A673 (cell line): ENCODE measurements around the gene TRPM3. TPM values are rescaled to one million over a fixed set of nuclear protein-coding genes. Genes with fewer than 3 reads are reported as not detected.

Experiments used
- BruUV-seq: library from RNA; stranded (reverse); fragments of 400-500 nt; replicated peaks from 2 replicates; lab custom pipeline; 2021; lab: Mats Ljungman, UMichigan
- CTCF ChIA-PET: fragments of 300-600 bp; sonication (Branson Sonifier 250); formaldehyde crosslinking; loops from one replicate; lab custom pipeline; 2022; ENCODE audit warnings: antibody characterized with exemption; lab: Charles Lee
- POLR2A ChIA-PET: fragments of 300-600 bp; sonication (Branson Sonifier 250); formaldehyde crosslinking; loops from one replicate; lab custom pipeline; 2022; ENCODE audit warnings: antibody characterized with exemption; ENCODE audit not compliant: low non-redundant PET; lab: Charles Lee
- DNase-seq: peaks from one replicate; pipeline ENCODE4 v3.0.0-alpha.2; 2015; ENCODE audit warnings: low spot score
- H3K27ac ChIP-seq: fragments of 200-600 bp; sonication (generic); 2 replicates; pipeline ENCODE4 v1.5.1; 2016; ENCODE audit warnings: mixed run types, low read depth, mild to moderate bottlenecking, mixed read lengths, antibody characterized with exemption, low read length; ENCODE audit not compliant: poor library complexity, severe bottlenecking
- H3K27me3 ChIP-seq: fragments of 200-600 bp; sonication (generic); replicated peaks from 2 replicates; pipeline ENCODE4 v1.6.1; 2017; ENCODE audit warnings: mixed run types, low read depth, mild to moderate bottlenecking, mixed read lengths, antibody characterized with exemption, low read length; ENCODE audit not compliant: insufficient read depth, poor library complexity
- H3K36me3 ChIP-seq: fragments of 200-600 bp; sonication (generic); 2 replicates; pipeline ENCODE4 v1.6.1; 2016; ENCODE audit warnings: mixed run types, mild to moderate bottlenecking, mixed read lengths, antibody characterized with exemption, low read length; ENCODE audit not compliant: insufficient read depth, poor library complexity, severe bottlenecking
- H3K4me1 ChIP-seq: fragments of 200-600 bp; sonication (generic); 2 replicates; pipeline ENCODE4 v1.6.1; 2017; ENCODE audit warnings: mixed run types, mild to moderate bottlenecking, mixed read lengths, antibody characterized with exemption, low read length; ENCODE audit not compliant: insufficient read depth, poor library complexity, severe bottlenecking
- H3K4me3 ChIP-seq: fragments of 200-600 bp; sonication (generic); 2 replicates; pipeline ENCODE4 v1.5.1; 2016; ENCODE audit warnings: low read depth, mixed run types, mild to moderate bottlenecking, mixed read lengths, low read length; ENCODE audit not compliant: poor library complexity, severe bottlenecking
- H3K9me3 ChIP-seq: fragments of 200-600 bp; sonication (generic); 2 replicates; pipeline ENCODE4 v1.6.1; 2016; ENCODE audit warnings: mixed run types, low read depth, mild to moderate bottlenecking, mixed read lengths, antibody characterized with exemption, low read length; ENCODE audit not compliant: poor library complexity, severe bottlenecking
- CTCF ChIP-seq: fragments of 300-800, 200-600 bp; sonication (generic); conservative IDR thresholded peaks from 2 replicates; pipeline ENCODE4 v1.5.1; 2017; ENCODE audit warnings: low read depth, mild to moderate bottlenecking, antibody characterized with exemption, low read length, moderate library complexity, mixed read lengths
- EZH2 ChIP-seq: fragments of 200-600 bp; sonication (generic); IDR thresholded peaks from 2 replicates; pipeline ENCODE4 v1.6.1; 2017; ENCODE audit warnings: borderline replicate concordance, low read depth, mild to moderate bottlenecking, mixed read lengths, antibody characterized with exemption, low read length; ENCODE audit not compliant: poor library complexity, severe bottlenecking
- intact Hi-C: fragments of 100-400 bp; cut with micrococcal nuclease; formaldehyde crosslinking; loops from one replicate; pipeline ENCODE4 v1.10.0; 2022; ENCODE audit not compliant: unreplicated experiment
- total RNA-seq: library from RNA; stranded (reverse); gene quantifications from 2 replicates; pipeline ENCODE4 v1.2.3, GENCODE V29; 2021

Gene TRPM3
- total RNA-seq, 1 experiment from 2014 or later: not detected

- no peaks in the 10 kb centered on the region for H3K4me1 ChIP-seq
- no TSS peak for BruUV-seq
- ChIA-PET CTCF (no interaction called here), POLR2A (no interaction called here)
- no peak for DNase-seq
- TF ChIP-seq CTCF: no peak
- no peak for TF ChIP-seq EZH2
- no peaks in the 10 kb centered on the region for H3K9me3 ChIP-seq
- H3K4me3 ChIP-seq: no peak overlapping the region
- H3K36me3 ChIP-seq: no peaks in the 10 kb centered on the region
- intact Hi-C loops: no loop called here
- peaks cover 3% of the 10 kb centered on the region for H3K27me3 ChIP-seq
- no peak overlapping the region for H3K27ac ChIP-seq
Observed at GRCh38 chr9:70852711-70853240, 268.6 kb downstream of the TRPM3 start.

GRCh38 chr9:70840266-70840665 lies 281.2 kb downstream of the TRPM3 start:
- BruUV-seq: no TSS peak
- H3K4me1 ChIP-seq: no peaks in the 10 kb centered on the region
- TF ChIP-seq CTCF (no peak), EZH2 (no peak)
- H3K27me3 ChIP-seq: no peaks in the 10 kb centered on the region
- H3K4me3 ChIP-seq: no peak overlapping the region
- no peaks in the 10 kb centered on the region for H3K9me3 ChIP-seq
- intact Hi-C loops: no loop called here
- CTCF ChIA-PET: no interaction called here
- DNase-seq: no peak
- H3K36me3 ChIP-seq: no peaks in the 10 kb centered on the region
- POLR2A ChIA-PET: no interaction called here
- no peak overlapping the region for H3K27ac ChIP-seq

- TF ChIP-seq EZH2 (no peak), CTCF (no peak)
- Histone ChIP-seq H3K27ac (no peak overlapping the region), H3K4me3 (no peak overlapping the region), H3K9me3 (no peaks in the 10 kb centered on the region), H3K4me1 (peaks cover 9% of the 10 kb centered on the region), H3K36me3 (no peaks in the 10 kb centered on the region), H3K27me3 (no peaks in the 10 kb centered on the region)
- no peak for DNase-seq
- ChIA-PET POLR2A (no interaction called here), CTCF (no interaction called here)
- intact Hi-C loops: no loop called here
- no TSS peak for BruUV-seq
Observed at GRCh38 chr9:70835323-70835722, 286.1 kb downstream of the TRPM3 start.
